K562 (cell line): Measurements from ENCODE around the gene KSR2.

ENCODE experiments used
- POLR2AphosphoS2 ChIP-seq: IDR thresholded peaks from 2 replicates; pipeline ENCODE4 v1.6.1; 2012; ENCODE audit warnings: low read length, improper control_type of control experiment
- SP2 ChIP-seq: IDR thresholded peaks from 2 replicates; pipeline ENCODE4 v1.6.1; 2011; ENCODE audit warnings: mild to moderate bottlenecking, low read depth, low read length, moderate library complexity; ENCODE audit not compliant: poor library complexity, severe bottlenecking; ENCODE audit errors: extremely low read depth
- TF ChIP-seq, protein P1 (sequence below): sonication (generic); formaldehyde crosslinking; IDR thresholded peaks from 2 replicates; pipeline ENCODE4 v1.5.0; 2020; ENCODE audit warnings: missing genetic modification reagents

DNA sequence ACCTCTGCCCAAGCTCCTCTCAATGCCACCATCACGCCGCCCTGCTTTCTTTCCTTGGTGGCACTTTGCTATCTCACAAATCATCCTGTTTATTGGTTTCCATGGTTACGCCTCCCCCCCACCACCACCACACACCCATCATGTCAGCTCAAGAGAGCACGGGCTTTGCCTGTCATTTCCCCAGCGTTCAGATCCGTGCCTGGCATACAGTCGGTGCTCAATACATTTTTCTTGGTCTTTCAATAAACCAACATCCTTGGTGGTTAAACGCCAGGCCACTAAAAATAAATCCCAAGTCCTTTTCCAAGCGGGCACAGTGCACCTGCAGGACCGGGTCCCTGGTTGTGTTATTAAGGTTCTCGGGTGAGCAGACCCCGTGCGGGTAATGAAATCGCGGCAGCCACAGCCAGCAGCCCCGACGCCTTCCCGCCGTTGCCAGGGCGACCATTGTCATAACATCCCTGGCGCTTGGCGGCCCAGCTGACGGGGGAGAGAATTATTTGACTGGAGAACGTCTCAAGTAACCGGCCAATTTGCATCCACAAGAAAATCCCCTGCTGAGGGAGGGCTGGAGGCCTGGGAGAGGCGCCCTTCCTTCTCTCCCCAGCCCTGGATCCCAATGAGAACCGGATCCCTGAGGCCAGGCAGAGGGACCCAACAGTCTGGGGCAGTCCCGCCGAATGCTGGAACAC lies 92.9 kb downstream of the KSR2 start:
- TF ChIP-seq, protein P1, sequence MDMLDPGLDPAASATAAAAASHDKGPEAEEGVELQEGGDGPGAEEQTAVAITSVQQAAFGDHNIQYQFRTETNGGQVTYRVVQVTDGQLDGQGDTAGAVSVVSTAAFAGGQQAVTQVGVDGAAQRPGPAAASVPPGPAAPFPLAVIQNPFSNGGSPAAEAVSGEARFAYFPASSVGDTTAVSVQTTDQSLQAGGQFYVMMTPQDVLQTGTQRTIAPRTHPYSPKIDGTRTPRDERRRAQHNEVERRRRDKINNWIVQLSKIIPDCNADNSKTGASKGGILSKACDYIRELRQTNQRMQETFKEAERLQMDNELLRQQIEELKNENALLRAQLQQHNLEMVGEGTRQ (CRISPR knock-in tag) = no peak
- no peak for TF ChIP-seq SP2
- TF ChIP-seq POLR2AphosphoS2 = no peak
